Measurements from ENCODE around the gene CCDC148.
A peak's percentile ranks its signal among the peaks of the same experiment; 100 is the strongest.

Gene CCDC148

GRCh38 chr2:158191076-158191895, 265.3 kb downstream of the CCDC148 start:
- no peak for TF ChIP-seq CTCF (IDR thresholded peaks at IDR 0.05)
- no peaks in the 10 kb centered on the region for H3K9me3 ChIP-seq (ENCODE audit: control insufficient read depth, low read length)
- peak overlapping the region; percentile 27 for H3K4me3 ChIP-seq (ENCODE audit: low read depth, low read length)
- no peaks in the 10 kb centered on the region for H3K79me2 ChIP-seq
- H3K27me3 ChIP-seq (ENCODE audit: control insufficient read depth, insufficient read depth, low read length) = no peaks in the 10 kb centered on the region
- H2AFZ ChIP-seq = peak overlapping the region; percentile 36
- peak overlapping the region; percentile 48 for H3K27ac ChIP-seq
- H3K4me2 ChIP-seq (ENCODE audit: low read length) = peak overlapping the region; percentile 5
- no peaks in the 10 kb centered on the region for H3K36me3 ChIP-seq (ENCODE audit: control insufficient read depth, insufficient read depth, low read length)
- H3K4me1 ChIP-seq = peaks cover 13% of the 10 kb centered on the region
- H3K9ac ChIP-seq = no peak overlapping the region

- no peak for TF ChIP-seq CTCF (IDR thresholded peaks at IDR 0.05)
- Histone ChIP-seq H3K27ac (no peak overlapping the region), H3K27me3 (ENCODE audit: control insufficient read depth, insufficient read depth, low read length) (no peaks in the 10 kb centered on the region), H3K4me1 (peaks cover 22% of the 10 kb centered on the region), H2AFZ (no peak overlapping the region), H3K36me3 (ENCODE audit: control insufficient read depth, insufficient read depth, low read length) (no peaks in the 10 kb centered on the region), H3K4me3 (ENCODE audit: low read depth, low read length) (no peak overlapping the region), H3K9me3 (ENCODE audit: control insufficient read depth, low read length) (no peaks in the 10 kb centered on the region), H3K4me2 (ENCODE audit: low read length) (no peak overlapping the region), H3K79me2 (no peaks in the 10 kb centered on the region), H3K9ac (no peak overlapping the region)
Measured at GRCh38 chr2:158189526-158189925, 267.0 kb downstream of the CCDC148 start.

GRCh38 chr2:158187908-158188307, 268.6 kb downstream of the CCDC148 start:
- TF ChIP-seq CTCF (IDR thresholded peaks at IDR 0.05) = no peak
- Histone ChIP-seq H3K4me1 (peaks cover 32% of the 10 kb centered on the region), H3K27ac (no peak overlapping the region), H3K9me3 (ENCODE audit: control insufficient read depth, low read length) (no peaks in the 10 kb centered on the region), H3K9ac (no peak overlapping the region), H2AFZ (no peak overlapping the region), H3K4me3 (ENCODE audit: low read depth, low read length) (no peak overlapping the region), H3K36me3 (ENCODE audit: control insufficient read depth, insufficient read depth, low read length) (no peaks in the 10 kb centered on the region), H3K79me2 (no peaks in the 10 kb centered on the region), H3K4me2 (ENCODE audit: low read length) (no peak overlapping the region), H3K27me3 (ENCODE audit: control insufficient read depth, insufficient read depth, low read length) (no peaks in the 10 kb centered on the region)

GRCh38 chr2:158184556-158185343, 271.8 kb downstream of the CCDC148 start:
- no peak for TF ChIP-seq CTCF (IDR thresholded peaks at IDR 0.05)
- H3K27ac ChIP-seq = peak overlapping the region; percentile 56

More at GRCh38 chr2:158184556-158185343, 271.8 kb downstream of the CCDC148 start:
- Histone ChIP-seq H3K36me3 (ENCODE audit: control insufficient read depth, insufficient read depth, low read length) (no peaks in the 10 kb centered on the region), H3K79me2 (no peaks in the 10 kb centered on the region), H3K4me3 (ENCODE audit: low read depth, low read length) (no peak overlapping the region), H3K9ac (no peak overlapping the region), H3K4me1 (peaks cover 23% of the 10 kb centered on the region), H3K4me2 (ENCODE audit: low read length) (no peak overlapping the region), H2AFZ (peak overlapping the region; percentile 13), H3K27me3 (ENCODE audit: control insufficient read depth, insufficient read depth, low read length) (no peaks in the 10 kb centered on the region), H3K9me3 (ENCODE audit: control insufficient read depth, low read length) (no peaks in the 10 kb centered on the region)

Data from parathyroid adenoma (tissue), 2 donors.